Neural cell (in vitro differentiated cells): ENCODE measurements around the gene UBE2K.
"Not testable (repeated sequence)": the region's sequence is repeated elsewhere in the genome, so short reads cannot be mapped to it uniquely, and the experiment has no call there.

ENCODE experiments used
- EP300 ChIP-seq: fragments of 450-650 bp; conservative IDR thresholded peaks from 2 replicates; pipeline ENCODE4 v1.6.1; 2014; ENCODE audit warnings: antibody characterized with exemption, mild to moderate bottlenecking, moderate library complexity; ENCODE audit not compliant: poor library complexity, severe bottlenecking
- EZH2 ChIP-seq: fragments of 200-600, 300-800 bp; shearing (Covaris generic), sonication (generic); IDR thresholded peaks from 2 replicates; pipeline ENCODE4 v1.6.1; 2014; ENCODE audit warnings: antibody characterized with exemption, low read length, borderline replicate concordance, mild to moderate bottlenecking; ENCODE audit not compliant: insufficient read depth, poor library complexity, severe bottlenecking
- MXI1 ChIP-seq: fragments of 450-650 bp; conservative IDR thresholded peaks from 2 replicates; pipeline ENCODE4 v1.6.1; 2014; ENCODE audit warnings: antibody characterized with exemption, mild to moderate bottlenecking; ENCODE audit not compliant: poor library complexity, severe bottlenecking
- POLR2AphosphoS5 ChIP-seq: IDR thresholded peaks from 2 replicates; pipeline ENCODE4 v1.6.1; 2012
- RAD21 ChIP-seq: fragments of 450-650 bp; conservative IDR thresholded peaks from 2 replicates; pipeline ENCODE4 v1.6.1; 2014; ENCODE audit warnings: antibody characterized with exemption, mild to moderate bottlenecking, moderate library complexity
- SMC3 ChIP-seq: fragments of 450-650 bp; conservative IDR thresholded peaks from 2 replicates; pipeline ENCODE4 v1.6.1; 2014; ENCODE audit warnings: antibody characterized with exemption, mild to moderate bottlenecking, moderate library complexity; ENCODE audit not compliant: poor library complexity
- TAF1 ChIP-seq: IDR thresholded peaks from 2 replicates; pipeline ENCODE4 v1.6.1; 2012; ENCODE audit warnings: low read depth
- TF ChIP-seq, protein P1 (sequence below): fragments of 450-650 bp; IDR thresholded peaks from 2 replicates; pipeline ENCODE4 v1.5.1; 2014; ENCODE audit warnings: antibody characterized with exemption, mild to moderate bottlenecking, moderate library complexity; ENCODE audit not compliant: poor library complexity, severe bottlenecking
- TF ChIP-seq, protein P2 (sequence below): IDR thresholded peaks from 2 replicates; pipeline ENCODE4 v1.6.1; 2012; ENCODE audit warnings: borderline replicate concordance

DNA sequence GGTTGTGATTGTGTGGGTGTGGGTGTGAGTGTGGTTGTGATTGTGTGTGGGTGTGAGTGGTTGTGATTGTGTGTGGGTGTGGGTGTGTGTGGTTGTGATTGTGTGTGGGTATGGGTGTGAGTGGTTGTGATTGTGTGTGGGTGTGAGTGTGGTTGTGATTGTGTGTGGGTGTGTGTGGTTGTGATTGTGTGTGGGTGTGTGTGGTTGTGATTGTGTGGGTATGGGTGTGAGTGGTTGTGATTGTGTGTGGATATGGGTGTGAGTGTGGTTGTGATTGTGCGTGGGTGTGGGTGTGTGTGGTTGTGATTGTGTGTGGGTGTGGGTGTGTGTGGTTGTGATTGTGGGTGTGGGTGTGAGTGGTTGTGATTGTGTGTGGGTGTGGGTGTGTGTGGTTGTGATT lies 115.1 kb downstream of the UBE2K start:
- TF ChIP-seq, protein P1, sequence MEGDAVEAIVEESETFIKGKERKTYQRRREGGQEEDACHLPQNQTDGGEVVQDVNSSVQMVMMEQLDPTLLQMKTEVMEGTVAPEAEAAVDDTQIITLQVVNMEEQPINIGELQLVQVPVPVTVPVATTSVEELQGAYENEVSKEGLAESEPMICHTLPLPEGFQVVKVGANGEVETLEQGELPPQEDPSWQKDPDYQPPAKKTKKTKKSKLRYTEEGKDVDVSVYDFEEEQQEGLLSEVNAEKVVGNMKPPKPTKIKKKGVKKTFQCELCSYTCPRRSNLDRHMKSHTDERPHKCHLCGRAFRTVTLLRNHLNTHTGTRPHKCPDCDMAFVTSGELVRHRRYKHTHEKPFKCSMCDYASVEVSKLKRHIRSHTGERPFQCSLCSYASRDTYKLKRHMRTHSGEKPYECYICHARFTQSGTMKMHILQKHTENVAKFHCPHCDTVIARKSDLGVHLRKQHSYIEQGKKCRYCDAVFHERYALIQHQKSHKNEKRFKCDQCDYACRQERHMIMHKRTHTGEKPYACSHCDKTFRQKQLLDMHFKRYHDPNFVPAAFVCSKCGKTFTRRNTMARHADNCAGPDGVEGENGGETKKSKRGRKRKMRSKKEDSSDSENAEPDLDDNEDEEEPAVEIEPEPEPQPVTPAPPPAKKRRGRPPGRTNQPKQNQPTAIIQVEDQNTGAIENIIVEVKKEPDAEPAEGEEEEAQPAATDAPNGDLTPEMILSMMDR, result not testable (repeated sequence)
- TF ChIP-seq EP300, RAD21, EZH2, SMC3, POLR2AphosphoS5, MXI1, TAF1: not testable (repeated sequence)
- TF ChIP-seq, protein P2, sequence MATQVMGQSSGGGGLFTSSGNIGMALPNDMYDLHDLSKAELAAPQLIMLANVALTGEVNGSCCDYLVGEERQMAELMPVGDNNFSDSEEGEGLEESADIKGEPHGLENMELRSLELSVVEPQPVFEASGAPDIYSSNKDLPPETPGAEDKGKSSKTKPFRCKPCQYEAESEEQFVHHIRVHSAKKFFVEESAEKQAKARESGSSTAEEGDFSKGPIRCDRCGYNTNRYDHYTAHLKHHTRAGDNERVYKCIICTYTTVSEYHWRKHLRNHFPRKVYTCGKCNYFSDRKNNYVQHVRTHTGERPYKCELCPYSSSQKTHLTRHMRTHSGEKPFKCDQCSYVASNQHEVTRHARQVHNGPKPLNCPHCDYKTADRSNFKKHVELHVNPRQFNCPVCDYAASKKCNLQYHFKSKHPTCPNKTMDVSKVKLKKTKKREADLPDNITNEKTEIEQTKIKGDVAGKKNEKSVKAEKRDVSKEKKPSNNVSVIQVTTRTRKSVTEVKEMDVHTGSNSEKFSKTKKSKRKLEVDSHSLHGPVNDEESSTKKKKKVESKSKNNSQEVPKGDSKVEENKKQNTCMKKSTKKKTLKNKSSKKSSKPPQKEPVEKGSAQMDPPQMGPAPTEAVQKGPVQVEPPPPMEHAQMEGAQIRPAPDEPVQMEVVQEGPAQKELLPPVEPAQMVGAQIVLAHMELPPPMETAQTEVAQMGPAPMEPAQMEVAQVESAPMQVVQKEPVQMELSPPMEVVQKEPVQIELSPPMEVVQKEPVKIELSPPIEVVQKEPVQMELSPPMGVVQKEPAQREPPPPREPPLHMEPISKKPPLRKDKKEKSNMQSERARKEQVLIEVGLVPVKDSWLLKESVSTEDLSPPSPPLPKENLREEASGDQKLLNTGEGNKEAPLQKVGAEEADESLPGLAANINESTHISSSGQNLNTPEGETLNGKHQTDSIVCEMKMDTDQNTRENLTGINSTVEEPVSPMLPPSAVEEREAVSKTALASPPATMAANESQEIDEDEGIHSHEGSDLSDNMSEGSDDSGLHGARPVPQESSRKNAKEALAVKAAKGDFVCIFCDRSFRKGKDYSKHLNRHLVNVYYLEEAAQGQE, result not testable (repeated sequence)
